ENCODE data around the gene KIFC3. TPM values are rescaled to one million over a fixed set of nuclear protein-coding genes. Genes with fewer than 3 reads are reported as not detected.

Gene KIFC3
- total and polyA plus RNA-seq, 11 donors = 46.1 to 105 (median 65.6) TPM

- peak overlapping the region in 9 of 12 donors; percentile 6 to 81 (median 61) for H3K27ac ChIP-seq
- no peak for TF ChIP-seq CTCF (IDR thresholded peaks at IDR 0.05)
- no peak for TF ChIP-seq POLR2A (IDR thresholded peaks at IDR 0.05)
- 56 to 65% (median 59%) methylated on average over 19 to 22 of the region's 22 CpGs for WGBS, 4 donors
- H3K9me3 ChIP-seq = no peaks in the 10 kb centered on the region
- peak in 4 of 5 donors; percentile 49 to 74 (median 63) for DNase-seq
- no peaks in the 10 kb centered on the region for H3K27me3 ChIP-seq
- ATAC-seq = peak; percentile 34 to 72 (median 66)
- peaks cover 0 to 40% (median 13%) of the 10 kb centered on the region in 12 donors for H3K4me1 ChIP-seq
- intact Hi-C loops (cut with DNase I) = no loop called here
- no peaks in the 10 kb centered on the region for H3K36me3 ChIP-seq
- H3K4me3 ChIP-seq = no peak overlapping the region
Observed at GRCh38 chr16:57826706-57827625, 24.7 kb upstream of the KIFC3 start.

GRCh38 chr16:57826052-57826451 lies 23.8 kb upstream of the KIFC3 start:
- TF ChIP-seq POLR2A (IDR thresholded peaks at IDR 0.05) = no peak
- no peak for TF ChIP-seq CTCF (IDR thresholded peaks at IDR 0.05)
- H3K4me3 ChIP-seq = no peak overlapping the region
- peaks cover 0 to 40% (median 13%) of the 10 kb centered on the region in 12 donors for H3K4me1 ChIP-seq
- no peaks in the 10 kb centered on the region for H3K27me3 ChIP-seq
- peak in 2 of 4 donors; percentile 23 to 51 for ATAC-seq
- intact Hi-C loops (cut with DNase I) = no loop called here
- H3K9me3 ChIP-seq = no peaks in the 10 kb centered on the region
- no peaks in the 10 kb centered on the region for H3K36me3 ChIP-seq
- WGBS, 4 donors = 62 to 71% (median 67%) methylated on average over 4 of the region's 4 CpGs
- DNase-seq = no peak
- H3K27ac ChIP-seq = peak overlapping the region in 4 of 12 donors; percentile 22 to 76 (median 57)

GRCh38 chr16:57825298-57826044 lies 23.2 kb upstream of the KIFC3 start:
- ATAC-seq (no peak), DNase-seq (peak in 1 of 5 donors; percentile 19)
- WGBS, 4 donors = 67 to 76% (median 68%) methylated on average over 6 of the region's 6 CpGs
- Histone ChIP-seq H3K36me3 (no peaks in the 10 kb centered on the region), H3K9me3 (no peaks in the 10 kb centered on the region), H3K4me3 (no peak overlapping the region), H3K4me1 (peaks cover 0 to 40% (median 13%) of the 10 kb centered on the region in 12 donors), H3K27me3 (no peaks in the 10 kb centered on the region), H3K27ac (peak overlapping the region in 3 of 12 donors; percentile 22 to 49 (median 43))
- TF ChIP-seq POLR2A (IDR thresholded peaks at IDR 0.05) = no peak
- TF ChIP-seq CTCF (IDR thresholded peaks at IDR 0.05) = no peak
- intact Hi-C loops (cut with DNase I) = no loop called here

- no peaks in the 10 kb centered on the region for H3K9me3 ChIP-seq
- 66 to 77% (median 69%) methylated on average over 2 of the region's 2 CpGs for WGBS, 4 donors
- H3K27ac ChIP-seq = no peak overlapping the region
- intact Hi-C loops (cut with DNase I) = no loop called here
- ATAC-seq = no peak
- DNase-seq = peak in 1 of 5 donors; percentile 25
- TF ChIP-seq POLR2A (IDR thresholded peaks at IDR 0.05) (no peak), CTCF (IDR thresholded peaks at IDR 0.05) (no peak)
- peaks cover 0 to 35% (median 10%) of the 10 kb centered on the region in 12 donors for H3K4me1 ChIP-seq
- H3K36me3 ChIP-seq = no peaks in the 10 kb centered on the region
- H3K4me3 ChIP-seq = no peak overlapping the region
- H3K27me3 ChIP-seq = no peaks in the 10 kb centered on the region
Observed at GRCh38 chr16:57824888-57825287, 22.6 kb upstream of the KIFC3 start.

Measured in heart left ventricle (tissue), 16 donors.